Measurements from ENCODE around the gene FOSL1.
"Not testable (repeated sequence)": the region's sequence is repeated elsewhere in the genome, so short reads cannot be mapped to it uniquely, and the experiment has no call there.

FOSL1 gene

DNA sequence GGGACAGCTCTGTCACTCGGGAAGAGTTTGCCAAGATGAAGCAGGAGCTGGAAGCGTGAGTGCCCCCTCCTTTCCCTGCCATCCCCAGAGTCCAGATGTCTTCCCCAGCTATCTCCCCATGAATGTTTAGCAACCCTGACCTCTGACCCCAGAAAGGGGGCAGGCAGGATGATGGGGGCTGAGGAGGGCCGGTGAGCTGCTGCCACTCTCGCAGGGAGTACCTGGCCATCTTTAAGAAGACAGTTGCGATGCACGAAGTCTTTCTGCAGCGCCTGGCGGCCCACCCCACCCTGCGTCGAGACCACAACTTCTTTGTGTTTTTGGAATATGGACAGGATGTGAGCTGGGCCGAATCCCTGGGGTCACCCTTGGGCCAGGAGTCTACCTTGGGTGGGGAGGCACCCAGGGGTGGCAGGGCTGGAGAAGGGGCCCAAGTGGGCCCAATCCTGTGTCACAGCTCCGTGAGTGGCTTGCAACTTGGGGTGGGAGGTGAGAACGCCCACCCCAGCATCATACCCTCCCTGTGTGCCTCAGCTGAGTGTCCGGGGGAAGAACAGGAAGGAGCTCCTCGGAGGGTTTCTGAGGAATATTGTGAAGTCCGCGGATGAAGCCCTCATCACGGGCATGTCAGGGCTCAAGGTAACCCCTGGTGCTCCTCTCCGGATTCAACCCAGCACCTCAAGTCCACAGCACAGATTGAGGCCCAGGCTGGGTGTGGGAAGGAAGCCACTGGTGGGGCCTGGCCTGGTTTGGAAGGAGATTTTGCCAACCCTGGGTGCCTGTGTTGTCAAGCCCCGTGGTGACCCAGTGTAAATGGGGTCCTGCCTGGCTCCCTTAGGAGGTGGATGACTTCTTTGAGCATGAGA lies 49.7 kb downstream of the FOSL1 start:
- DNase-seq = no peak

DNA sequence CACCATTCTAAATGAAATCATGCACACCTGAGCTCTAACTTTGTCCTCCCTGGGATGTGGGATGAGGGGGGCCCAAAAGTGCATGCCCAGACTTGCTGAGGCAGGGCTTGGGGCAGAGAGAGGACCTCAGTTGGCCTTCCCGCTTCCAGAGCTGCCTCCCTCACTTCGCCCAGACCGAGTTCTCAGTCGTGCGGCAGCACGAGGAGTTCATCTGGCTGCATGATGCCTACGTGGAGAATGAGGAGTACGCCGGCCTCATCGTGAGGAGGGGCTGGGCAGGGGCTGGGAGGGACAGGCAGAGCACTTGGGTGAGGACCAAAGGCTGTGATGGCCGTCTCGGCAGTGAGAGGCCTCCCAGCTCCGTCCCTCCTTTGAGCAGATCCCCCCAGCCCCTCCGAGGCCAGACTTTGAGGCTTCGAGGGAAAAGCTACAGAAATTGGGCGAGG lies 50.4 kb downstream of the FOSL1 start:
- DNase-seq = no peak

DNA sequence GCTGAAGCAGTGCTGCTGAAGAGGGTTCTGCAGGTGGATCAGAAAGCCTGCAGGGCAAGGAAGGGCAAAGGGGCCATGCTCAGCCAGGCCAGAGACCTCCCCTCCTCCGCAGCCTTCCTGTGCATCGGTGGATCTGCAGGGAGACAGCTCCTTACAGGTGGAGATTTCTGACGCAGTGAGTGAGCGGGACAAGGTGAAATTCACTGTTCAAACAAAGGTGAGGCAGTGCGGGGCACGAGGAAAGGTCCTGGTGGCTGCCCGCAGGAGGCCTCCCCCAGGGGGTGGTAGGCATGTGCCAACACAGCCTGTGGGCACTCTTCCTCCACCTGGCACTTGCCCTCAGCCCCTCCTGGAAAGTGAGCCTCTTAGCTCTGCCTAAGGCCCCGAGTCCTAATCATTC lies 50.8 kb downstream of the FOSL1 start:
- DNase-seq = no peak

DNA sequence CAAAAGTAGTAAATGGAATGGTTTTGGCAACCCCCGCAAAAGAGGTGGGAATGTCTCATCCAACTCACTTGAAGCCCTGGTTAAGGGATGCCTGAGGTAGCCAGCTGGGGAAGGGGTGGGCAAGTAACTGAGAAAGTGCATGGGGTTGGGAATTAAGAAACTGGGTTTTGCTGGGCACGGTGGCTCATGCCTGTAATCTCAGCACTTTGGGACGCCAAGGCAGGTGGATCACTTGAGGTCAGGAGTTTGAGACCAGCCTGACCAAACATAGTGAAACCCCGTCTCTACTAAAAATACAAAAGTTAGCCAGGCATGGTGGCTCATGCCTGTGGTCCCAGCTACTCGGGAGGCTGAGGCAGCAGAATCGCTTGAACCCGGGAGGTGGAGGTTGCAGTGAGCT lies 51.5 kb downstream of the FOSL1 start:
- DNase-seq = not testable (repeated sequence)

DNA sequence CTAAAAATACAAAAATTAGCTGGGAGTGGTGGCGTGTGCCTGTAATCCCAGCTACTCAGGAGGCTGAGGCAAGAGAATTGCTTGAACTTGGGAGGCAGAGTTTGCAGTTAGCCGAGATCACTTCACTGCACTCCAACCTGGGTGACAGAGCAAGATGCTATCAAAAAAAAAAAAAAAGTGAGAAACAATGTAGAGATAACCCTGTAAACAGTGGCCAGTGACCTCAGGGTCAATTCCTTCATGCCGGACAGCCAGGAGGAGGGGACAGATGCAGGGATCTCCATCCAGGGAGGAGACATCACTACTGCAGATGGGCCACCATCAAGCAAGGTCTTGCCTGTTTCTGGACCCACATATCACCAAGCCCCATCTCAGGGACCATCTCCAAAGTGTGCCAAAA lies 52.4 kb downstream of the FOSL1 start:
- no peak for DNase-seq

DNA sequence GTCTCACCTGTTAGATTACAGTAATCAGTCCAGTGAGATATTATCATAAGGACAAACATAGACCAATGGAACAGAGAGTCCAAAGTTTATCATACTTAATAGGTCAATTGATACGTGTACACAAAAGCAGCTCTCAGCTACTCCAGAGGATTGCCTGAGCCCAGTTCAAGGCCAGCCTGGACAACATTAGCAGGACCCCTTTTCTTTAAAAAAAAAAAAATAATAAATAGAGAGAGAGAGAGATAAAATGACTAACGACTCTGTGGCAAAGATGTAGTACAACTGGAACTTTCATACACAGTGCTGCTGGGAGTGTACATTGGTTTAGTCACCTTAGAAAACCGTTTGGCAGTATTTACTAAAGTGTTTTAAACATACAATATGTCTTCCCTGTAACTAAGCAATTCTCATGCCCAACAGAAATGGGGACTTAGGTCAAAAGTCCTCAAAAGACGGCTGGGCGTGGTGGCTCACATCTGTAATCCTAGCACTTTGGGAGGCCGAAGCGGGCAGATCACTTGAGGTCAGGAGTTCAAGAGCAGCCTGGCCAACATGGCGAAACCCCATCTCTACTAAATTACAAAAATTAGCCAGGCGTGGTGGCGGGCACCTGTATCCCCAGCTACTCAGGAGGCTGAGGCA lies 55.8 kb downstream of the FOSL1 start:
- no peak for DNase-seq

DNA sequence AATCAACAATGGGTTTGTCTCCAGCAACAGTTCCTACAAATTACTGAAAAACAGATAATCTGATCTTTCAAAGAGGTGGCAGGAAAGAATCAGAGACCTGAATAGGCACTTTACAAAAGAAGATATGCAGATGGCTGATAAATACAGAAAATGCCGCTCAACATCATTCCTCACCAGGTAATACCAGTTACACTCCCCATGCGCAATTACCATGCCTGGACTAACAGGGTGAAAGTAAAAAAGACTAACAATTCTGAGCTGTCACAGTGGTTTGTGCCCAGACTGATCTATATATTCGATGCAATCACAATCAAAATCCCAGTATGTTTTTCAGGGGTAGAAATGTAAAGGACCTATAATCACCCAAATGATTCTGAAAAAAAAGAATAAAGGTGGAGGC lies 56.4 kb downstream of the FOSL1 start:
- DNase-seq = no peak

DNA sequence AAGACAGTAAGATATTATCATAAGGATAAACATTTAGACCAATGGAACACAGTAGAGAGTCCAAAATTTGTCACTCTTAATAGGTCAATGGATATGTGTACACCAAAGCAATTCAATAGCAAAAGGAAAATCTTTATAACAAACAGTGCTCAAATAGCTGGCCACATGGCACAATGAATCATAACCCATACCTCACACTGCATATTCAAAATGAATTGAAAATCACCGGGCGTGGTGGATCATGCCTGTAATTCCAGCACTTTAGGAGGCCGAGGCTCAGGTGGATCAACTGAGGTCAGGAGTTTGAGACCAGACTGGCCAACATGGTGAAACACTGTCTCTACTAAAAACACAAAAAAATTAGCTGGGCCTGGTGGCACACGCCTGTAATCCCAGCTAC lies 58.0 kb downstream of the FOSL1 start:
- no peak for DNase-seq
